Testis (tissue), 2 donors: ENCODE measurements around the gene SNRPA.

Experiments
- POLR2A ChIP-seq: fragments of 450-650 bp; IDR thresholded peaks from one replicate; pipeline ENCODE4 v1.6.1; 2017; ENCODE audit warnings: antibody characterized with exemption, mild to moderate bottlenecking, moderate library complexity
- TF ChIP-seq, protein P1 (sequence below), 3 experiments: fragments of 450-650 bp in 2 of 3; fragments of 200-600 bp in 1 of 3; sonication (generic) in 1 of 3; IDR thresholded peaks; one replicate each; pipeline ENCODE4 v1.5.1; 2016 to 2019; ENCODE audit warnings: antibody characterized with exemption in 3 of 3, mild to moderate bottlenecking in 2 of 3, moderate library complexity in 1 of 3

DNA sequence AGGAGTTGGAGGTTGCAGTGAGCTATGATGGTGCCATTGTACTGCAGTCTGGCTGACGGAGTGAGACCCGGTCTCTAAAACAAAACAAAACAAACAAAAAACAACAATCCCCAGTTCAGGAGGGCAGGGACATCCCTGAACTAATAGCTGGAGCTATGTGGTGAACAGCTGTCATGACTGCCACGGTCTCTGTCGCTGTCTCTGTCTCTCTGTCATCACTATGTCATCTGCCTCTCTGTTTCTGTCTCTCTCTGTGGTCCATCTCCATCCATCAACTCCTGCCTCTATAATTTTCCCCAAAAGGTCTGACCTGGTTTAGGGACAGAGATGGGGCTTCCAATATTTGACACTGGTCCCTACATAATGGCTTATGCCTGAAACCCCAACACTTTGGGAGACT, 26.7 kb upstream of the SNRPA start:
- TF ChIP-seq, protein P1, sequence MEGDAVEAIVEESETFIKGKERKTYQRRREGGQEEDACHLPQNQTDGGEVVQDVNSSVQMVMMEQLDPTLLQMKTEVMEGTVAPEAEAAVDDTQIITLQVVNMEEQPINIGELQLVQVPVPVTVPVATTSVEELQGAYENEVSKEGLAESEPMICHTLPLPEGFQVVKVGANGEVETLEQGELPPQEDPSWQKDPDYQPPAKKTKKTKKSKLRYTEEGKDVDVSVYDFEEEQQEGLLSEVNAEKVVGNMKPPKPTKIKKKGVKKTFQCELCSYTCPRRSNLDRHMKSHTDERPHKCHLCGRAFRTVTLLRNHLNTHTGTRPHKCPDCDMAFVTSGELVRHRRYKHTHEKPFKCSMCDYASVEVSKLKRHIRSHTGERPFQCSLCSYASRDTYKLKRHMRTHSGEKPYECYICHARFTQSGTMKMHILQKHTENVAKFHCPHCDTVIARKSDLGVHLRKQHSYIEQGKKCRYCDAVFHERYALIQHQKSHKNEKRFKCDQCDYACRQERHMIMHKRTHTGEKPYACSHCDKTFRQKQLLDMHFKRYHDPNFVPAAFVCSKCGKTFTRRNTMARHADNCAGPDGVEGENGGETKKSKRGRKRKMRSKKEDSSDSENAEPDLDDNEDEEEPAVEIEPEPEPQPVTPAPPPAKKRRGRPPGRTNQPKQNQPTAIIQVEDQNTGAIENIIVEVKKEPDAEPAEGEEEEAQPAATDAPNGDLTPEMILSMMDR (IDR thresholded peaks at IDR 0.05) = no peak
- no peak for TF ChIP-seq POLR2A
